PFSK-1 (cell line): ENCODE measurements around the gene MYO1D.

Experiments used
- FOXP2 ChIP-seq: optimal IDR thresholded peaks from 2 replicates; pipeline ENCODE3; 2011; ENCODE audit warnings: borderline replicate concordance, control low read depth, inconsistent platforms; ENCODE audit not compliant: insufficient read depth; ENCODE audit errors: extremely low read length, extremely low read depth
- POLR2AphosphoS5 ChIP-seq: IDR thresholded peaks from 2 replicates; pipeline ENCODE4 v1.6.1; 2012; ENCODE audit warnings: low read depth, mild to moderate bottlenecking, control low read depth, low read length, moderate library complexity
- REST ChIP-seq, 2 experiments: IDR thresholded peaks; 2 replicates each; pipeline versions ENCODE4 v1.6.1 to v1.8.0; 2011 to 2012; ENCODE audit warnings: low read depth in 2 of 2, low read length in 2 of 2, control low read depth in 1 of 2, inconsistent platforms in 1 of 2, mild to moderate bottlenecking in 1 of 2, moderate library complexity in 1 of 2; ENCODE audit not compliant: insufficient read depth in 1 of 2
- SIN3A ChIP-seq: IDR thresholded peaks from 2 replicates; pipeline ENCODE4 v1.6.1; 2012; ENCODE audit warnings: mild to moderate bottlenecking, low read length, moderate library complexity, borderline replicate concordance; ENCODE audit not compliant: insufficient read depth
- TAF1 ChIP-seq: IDR thresholded peaks from 2 replicates; pipeline ENCODE4 v1.6.1; 2012; ENCODE audit warnings: low read length, control low read depth, borderline replicate concordance; ENCODE audit not compliant: insufficient read depth

GRCh38 chr17:32470405-32471167 is 406.3 kb downstream of the MYO1D start:
- no peak for TF ChIP-seq POLR2AphosphoS5
- no peak for TF ChIP-seq TAF1
- TF ChIP-seq SIN3A, result no peak
- no peak for TF ChIP-seq REST (IDR thresholded peaks at IDR 0.05; ENCODE audit: insufficient read depth in 1 of 2, low read depth in 2 of 2, low read length in 2 of 2)
- TF ChIP-seq FOXP2, result no peak
